Endothelial cell of umbilical vein (primary cell): ENCODE measurements around the gene PDE8B. TPM values are rescaled to one million over a fixed set of nuclear protein-coding genes. Genes with fewer than 3 reads are reported as not detected.

Source experiments
- BruUV-seq: library from RNA; stranded (reverse); fragments of 400-500 nt; replicated peaks from 2 replicates; lab custom pipeline; 2021; lab: Mats Ljungman, UMichigan
- CTCF ChIA-PET: fragments of 300-600, 350-600 bp; sonication (Branson Sonifier 250); formaldehyde crosslinking; loops from one replicate; lab custom pipeline; 2021; ENCODE audit warnings: antibody characterized with exemption, inconsistent platforms; lab: Charles Lee
- POLR2A ChIA-PET: fragments of 300-600, 350-600 bp; sonication (Branson Sonifier 250); formaldehyde crosslinking; loops from one replicate; lab custom pipeline; 2021; ENCODE audit warnings: antibody characterized with exemption, inconsistent platforms; lab: Charles Lee
- DNase-seq: peaks from one replicate; pipeline ENCODE4 v3.0.0-alpha.2; 2011; ENCODE audit warnings: low read depth, low spot score
- FAIRE-seq: peaks from 2 replicates; lab custom pipeline; 2011; peaks lifted over from hg19 to GRCh38; lab: Jason Lieb, UNC
- H2AFZ ChIP-seq: 2 replicates; pipeline ENCODE4 v1.6.0; 2012; ENCODE audit warnings: low read depth, low read length, control low read depth, inconsistent platforms
- H3K27ac ChIP-seq: 2 replicates; pipeline ENCODE4 v1.5.1; 2011; ENCODE audit warnings: low read depth, mild to moderate bottlenecking, control low read depth, low read length, moderate library complexity; ENCODE audit not compliant: insufficient read depth
- H3K27me3 ChIP-seq, 2 experiments: 2 replicates each; pipeline versions ENCODE4 v1.6.0 to v1.6.1; 2011; ENCODE audit warnings: low read length in 2 of 2, mixed read lengths in 1 of 2; ENCODE audit not compliant: control insufficient read depth in 2 of 2, insufficient read depth in 2 of 2
- H3K36me3 ChIP-seq, 2 experiments: 2 replicates in 1 of 2; 3 replicates in 1 of 2; pipeline ENCODE4 v1.5.1; 2011; ENCODE audit warnings: low read length in 2 of 2, mild to moderate bottlenecking in 1 of 2, moderate library complexity in 1 of 2; ENCODE audit not compliant: control insufficient read depth in 2 of 2, insufficient read depth in 2 of 2; ENCODE audit errors: extremely low read depth in 1 of 2
- H3K4me1 ChIP-seq: 3 replicates; pipeline ENCODE4 v1.5.1; 2011; ENCODE audit warnings: mild to moderate bottlenecking, low read length; ENCODE audit not compliant: control insufficient read depth, insufficient read depth; ENCODE audit errors: extremely low read depth
- H3K4me2 ChIP-seq: 2 replicates; pipeline ENCODE4 v1.6.1; 2011; ENCODE audit warnings: low read length, control low read depth, mixed read lengths; ENCODE audit not compliant: insufficient read depth
- H3K4me3 ChIP-seq, 3 experiments: fragments of 200-600 bp in 1 of 3; sonication (generic), shearing (Covaris generic) in 1 of 3; replicated peaks in 1 of 3; 2 replicates each; pipeline ENCODE4 v1.5.1; 2011 to 2016; ENCODE audit warnings: control low read depth in 3 of 3, low read length in 3 of 3, mild to moderate bottlenecking in 2 of 3, inconsistent platforms in 1 of 3, low read depth in 1 of 3, moderate library complexity in 1 of 3; ENCODE audit not compliant: insufficient read depth in 1 of 3
- H3K79me2 ChIP-seq: 2 replicates; pipeline ENCODE4 v1.6.0; 2012; ENCODE audit warnings: low read length, inconsistent platforms; ENCODE audit not compliant: control insufficient read depth, insufficient read depth
- H3K9ac ChIP-seq: replicated peaks from 2 replicates; pipeline ENCODE3; 2011; ENCODE audit warnings: low read length, control low read depth; ENCODE audit not compliant: insufficient read depth; ENCODE audit errors: extremely low read depth
- H3K9me1 ChIP-seq: replicated peaks from 3 replicates; pipeline ENCODE4 v1.6.0; 2011; ENCODE audit warnings: mild to moderate bottlenecking, low read length; ENCODE audit not compliant: control insufficient read depth, insufficient read depth; ENCODE audit errors: extremely low read depth
- H3K9me3 ChIP-seq: replicated peaks from 2 replicates; pipeline ENCODE4 v1.5.1; 2012; ENCODE audit warnings: low read length, inconsistent platforms; ENCODE audit not compliant: control insufficient read depth, insufficient read depth
- H4K20me1 ChIP-seq: replicated peaks from 2 replicates; pipeline ENCODE3; 2011; ENCODE audit warnings: mild to moderate bottlenecking, low read length; ENCODE audit not compliant: control insufficient read depth, insufficient read depth; ENCODE audit errors: extremely low read depth
- CTCF ChIP-seq, 2 donors: IDR thresholded peaks; 1 replicate in 1 of 2; 2 replicates in 1 of 2; pipeline ENCODE4 v1.5.1; 2011; ENCODE audit warnings: low read length in 2 of 2, mild to moderate bottlenecking in 2 of 2, moderate library complexity in 2 of 2, control low read depth in 1 of 2, inconsistent platforms in 1 of 2, low read depth in 1 of 2; ENCODE audit not compliant: insufficient read depth in 1 of 2; ENCODE audit errors: extremely low read depth in 1 of 2
- FOS ChIP-seq: IDR thresholded peaks from 2 replicates; pipeline ENCODE4 v1.6.1; 2011; ENCODE audit warnings: mild to moderate bottlenecking, low read length, moderate library complexity, borderline replicate concordance; ENCODE audit not compliant: insufficient read depth
- GATA2 ChIP-seq: IDR thresholded peaks from 2 replicates; pipeline ENCODE4 v1.7.0; 2011; ENCODE audit warnings: low read depth, mild to moderate bottlenecking, moderate library complexity, mixed read lengths, low read length; ENCODE audit not compliant: insufficient read length, insufficient read depth
- MYC ChIP-seq: IDR thresholded peaks from one replicate; pipeline ENCODE4 v1.6.1; 2011; ENCODE audit warnings: mild to moderate bottlenecking, low read depth, low read length
- POLR2AphosphoS5 ChIP-seq: IDR thresholded peaks from 2 replicates; pipeline ENCODE4 v1.6.1; 2012; ENCODE audit warnings: low read depth, mild to moderate bottlenecking, control low read depth, low read length, moderate library complexity; ENCODE audit not compliant: insufficient read depth
- dilution Hi-C: fragments of 300-500 bp; cut with MboI; formaldehyde crosslinking; loops from one replicate; pipeline ENCODE4 v1.15.0; 2019; ENCODE audit warnings: low sequenced_read_pairs; ENCODE audit not compliant: extremely low pct_ligation_motif_present
- intact Hi-C: fragments of 100-400 bp; cut with micrococcal nuclease; formaldehyde crosslinking; loops from one replicate; pipeline ENCODE4 v1.10.0; 2022
- polyA plus RNA-seq, 4 experiments: library from polyadenylated mRNA; depleted of rRNA in 3 of 4; stranded (reverse) in 3 of 4; unstranded in 1 of 4; fragments of >200 nt; gene quantifications; 2 replicates each; pipeline versions ENCODE4 v1.2.1 to v1.2.3, GENCODE V29; 2011 to 2012; ENCODE audit warnings: missing spikeins in 1 of 4
- total RNA-seq: library from RNA; stranded (reverse); gene quantifications from 2 replicates; pipeline ENCODE4 v1.2.3, GENCODE V29; 2021

PDE8B gene
- total and polyA plus RNA-seq, 2 donors (not counting 3 experiments of a cell fraction or from before 2014, with no cell fraction given): not detected

GRCh38 chr5:77376609-77377300 is 166.3 kb downstream of the PDE8B start:
- no peak overlapping the region for H3K9ac ChIP-seq
- no peak overlapping the region for H3K4me3 ChIP-seq
- no peaks in the 10 kb centered on the region for H4K20me1 ChIP-seq
- H3K4me2 ChIP-seq: no peak overlapping the region
- no peak overlapping the region for H2AFZ ChIP-seq
- no TSS peak for BruUV-seq
- FAIRE-seq: no peak
- ChIA-PET CTCF (no interaction called here), POLR2A (no interaction called here)
- H3K79me2 ChIP-seq: no peaks in the 10 kb centered on the region
- dilution Hi-C loops (no loop called here), intact Hi-C loops (no loop called here)
- no peak overlapping the region for H3K27ac ChIP-seq
- TF ChIP-seq POLR2AphosphoS5 (no peak), GATA2 (no peak), FOS (no peak), MYC (no peak), CTCF (IDR thresholded peaks at IDR 0.05; ENCODE audit: extremely low read depth in 1 of 2, insufficient read depth in 1 of 2, low read depth in 1 of 2, low read length in 2 of 2) (no peak)
- peaks cover 0 to 2% of the 10 kb centered on the region in 2 experiments for H3K27me3 ChIP-seq
- no peaks in the 10 kb centered on the region for H3K4me1 ChIP-seq
- DNase-seq: no peak
- H3K9me1 ChIP-seq: no peaks in the 10 kb centered on the region
- H3K36me3 ChIP-seq: no peaks in the 10 kb centered on the region
- H3K9me3 ChIP-seq: no peaks in the 10 kb centered on the region
